HG03439 (cell line): ENCODE measurements around the gene CSTA.
A peak's percentile ranks its signal among the peaks of the same experiment; 100 is the strongest.

ENCODE experiments used
- ATAC-seq: cut with Tn5 transposase; IDR thresholded peaks from one replicate; pipeline ENCODE4 v1.9.1; 2021; ENCODE audit warnings: mild to moderate bottlenecking, moderate library complexity; ENCODE audit not compliant: unreplicated experiment

Gene CSTA

DNA sequence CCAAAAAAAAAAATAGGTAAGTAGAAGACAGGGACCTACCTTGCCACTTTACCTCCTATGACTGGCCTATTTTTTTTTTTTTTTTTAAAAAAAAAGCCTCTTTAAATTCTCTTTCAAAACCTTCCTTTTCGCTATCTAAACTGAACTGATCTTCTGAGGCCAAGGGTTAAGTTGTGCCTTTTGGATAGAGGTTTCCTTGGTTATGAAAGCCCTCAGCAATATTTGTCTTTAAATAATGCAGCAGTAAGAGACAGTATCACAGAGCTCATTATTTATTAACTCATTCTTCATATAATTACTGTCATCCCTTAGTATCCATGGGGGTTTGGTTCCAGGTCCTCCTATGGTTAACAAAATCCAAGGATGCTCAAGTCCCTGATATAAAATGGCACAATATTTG lies 49.0 kb downstream of the CSTA start:
- no peak for ATAC-seq

DNA sequence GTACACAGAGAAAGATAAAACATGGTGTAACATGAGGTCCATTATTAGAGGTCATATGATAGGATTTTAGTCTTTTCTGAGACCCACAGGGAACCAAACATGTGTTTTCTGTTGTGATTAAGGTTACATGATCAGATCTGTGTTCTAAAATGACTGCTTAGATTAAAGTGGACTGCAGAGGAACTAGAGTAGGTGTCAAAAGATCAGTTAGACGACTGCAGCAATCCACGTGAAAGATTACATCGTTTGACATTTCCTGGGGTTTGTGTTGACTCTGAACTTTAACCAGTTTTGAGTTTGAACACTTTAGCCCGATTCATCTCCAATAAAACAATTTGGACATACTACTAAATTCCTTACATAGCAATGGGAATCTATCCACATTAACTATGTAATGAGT lies 52.9 kb downstream of the CSTA start:
- ATAC-seq: no peak

DNA sequence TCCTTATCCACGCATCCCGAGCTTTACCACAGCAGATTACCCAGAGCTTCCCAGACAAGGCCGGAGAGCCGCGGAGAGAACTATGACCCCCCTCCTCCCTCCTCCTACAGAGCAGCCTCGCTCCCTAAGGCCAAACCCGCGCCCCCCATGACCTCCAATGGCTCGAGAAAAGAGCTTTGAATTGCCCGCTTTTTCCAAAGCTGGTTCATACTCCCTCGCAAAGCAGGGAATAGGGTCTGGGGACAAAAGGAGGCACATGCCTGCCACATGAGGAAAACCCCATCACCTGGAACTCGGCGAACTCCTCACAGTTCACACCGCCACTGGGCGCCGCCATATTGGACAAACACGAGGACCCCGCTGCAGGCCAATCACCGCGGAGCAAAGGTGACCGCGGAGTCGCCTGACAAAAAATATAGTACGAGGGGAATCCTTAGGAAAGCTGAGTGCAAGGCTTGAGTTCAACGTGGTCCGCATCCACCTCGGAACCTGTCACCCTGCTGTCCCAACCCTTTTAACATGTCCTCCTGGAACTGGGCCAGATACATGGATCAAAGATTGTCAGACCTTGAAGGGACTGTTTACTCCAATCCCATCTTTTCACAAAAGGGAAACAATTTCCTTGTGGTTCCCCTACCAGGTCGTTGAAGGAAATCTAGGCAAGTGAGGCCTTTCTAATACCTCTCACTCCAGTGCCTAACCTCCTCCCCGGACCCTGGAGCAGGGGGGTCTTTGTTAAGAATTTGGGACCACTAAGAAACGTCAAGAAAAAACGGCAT lies 58.0 kb downstream of the CSTA start, which contains the start of gene MIX23:
Gene MIX23 (minus strand): TSS at position 344 of the 779 bp plus-strand sequence. CDS start 7 bp downstream, at position 337.
- ATAC-seq: peak; percentile 40

DNA sequence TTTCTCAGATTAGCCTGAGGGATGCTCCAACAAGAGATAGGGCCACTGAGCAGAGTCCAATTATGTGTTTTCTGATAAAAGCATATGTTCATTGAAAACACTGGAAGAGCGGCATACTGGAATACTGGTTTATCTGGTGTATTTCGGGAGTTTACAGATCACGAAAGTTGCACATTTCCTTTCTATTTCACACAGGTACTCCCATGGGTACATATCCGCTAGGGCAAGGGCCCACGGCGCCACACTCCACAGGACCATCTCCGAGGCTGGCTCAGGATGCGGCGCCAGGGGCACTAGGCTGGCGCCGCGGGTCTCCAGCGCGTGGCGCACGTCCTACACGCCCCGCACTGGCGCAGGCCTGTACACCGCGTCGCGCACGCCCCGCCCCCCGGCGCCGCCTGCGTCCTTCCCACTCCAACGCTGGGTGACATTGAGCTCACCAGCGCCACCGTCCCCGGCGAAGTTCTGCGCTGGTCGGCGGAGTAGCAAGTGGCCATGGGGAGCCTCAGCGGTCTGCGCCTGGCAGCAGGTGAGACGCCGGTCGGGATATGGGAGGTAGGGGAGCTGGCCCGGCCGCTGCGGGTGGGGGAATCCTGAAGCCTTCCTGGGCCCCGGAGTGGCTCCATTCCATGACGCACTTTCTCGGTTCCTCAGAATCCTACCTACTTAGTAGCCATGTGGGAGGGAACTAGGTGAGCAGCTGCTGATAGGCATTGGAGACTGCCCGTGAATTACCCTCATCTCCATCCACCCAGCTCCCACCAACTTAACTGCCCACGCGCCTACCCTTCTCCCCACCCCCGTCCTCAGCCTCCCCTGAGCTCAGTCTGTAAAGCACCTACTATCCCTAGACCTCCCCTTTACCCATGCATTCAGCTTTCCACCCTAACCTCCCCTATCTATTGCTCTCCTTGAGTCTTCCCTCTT lies 59.0 kb downstream of the CSTA start, which contains the start of gene FAM162A:
Gene FAM162A (plus strand): TSS at position 412 of the 927 bp plus-strand sequence. CDS start 84 bp downstream, at position 496.
- ATAC-seq: peak; percentile 92

DNA sequence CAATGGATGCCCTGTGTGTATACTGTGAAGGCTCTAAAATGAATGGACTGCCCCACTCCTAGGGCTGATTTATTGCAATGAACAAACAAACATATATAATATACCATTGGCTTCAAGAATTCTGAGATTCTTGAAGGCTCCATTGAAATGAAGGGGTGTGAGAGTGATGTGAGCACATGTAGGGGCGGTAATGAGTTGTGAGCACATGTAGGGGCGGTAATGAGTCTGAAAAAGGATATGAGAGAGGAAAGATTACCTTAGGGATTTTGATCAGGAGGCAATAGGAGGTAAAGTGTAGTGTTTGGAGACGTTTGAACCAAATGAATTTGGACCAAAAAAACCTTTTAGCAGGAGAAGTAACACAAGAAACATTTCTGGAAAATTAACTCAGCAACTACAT lies 62.7 kb downstream of the CSTA start:
- no peak for ATAC-seq

DNA sequence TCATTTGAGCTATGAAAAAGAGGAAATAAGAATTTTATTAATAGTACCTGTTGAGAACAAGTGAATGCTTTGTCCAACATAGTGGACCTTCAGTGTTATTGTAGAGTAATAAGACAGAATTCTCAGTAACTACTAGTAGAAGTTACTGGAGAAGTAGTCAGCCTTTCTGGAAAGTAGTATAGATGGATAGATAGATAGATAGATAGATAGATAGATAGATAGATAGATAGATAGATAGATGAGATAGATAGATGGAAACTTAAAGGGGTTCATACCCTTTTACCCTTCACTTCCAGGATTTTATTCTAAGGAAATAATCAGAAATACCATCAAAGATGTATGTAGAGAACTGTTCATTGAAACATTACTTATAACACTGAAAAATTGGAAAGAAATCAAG lies 64.1 kb downstream of the CSTA start:
- ATAC-seq: no peak

DNA sequence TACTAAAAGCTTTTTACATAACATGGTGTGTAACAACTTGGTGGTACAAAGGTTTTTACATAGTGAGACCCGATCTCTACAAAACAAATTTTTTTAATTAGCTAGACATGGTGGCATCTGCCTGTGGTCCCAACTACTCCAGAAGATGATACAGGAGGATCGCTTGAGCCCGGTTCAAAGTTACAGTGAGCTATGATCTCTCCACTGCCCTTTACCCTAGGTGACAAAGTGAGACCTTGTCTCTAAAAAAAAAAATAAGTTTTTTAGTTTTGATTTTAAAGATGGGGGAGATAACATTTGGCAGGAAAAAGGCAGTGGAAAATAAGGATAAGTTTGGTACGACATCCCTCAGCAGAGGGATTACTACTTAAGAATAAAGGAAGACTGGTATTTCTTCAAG lies 64.8 kb downstream of the CSTA start:
- ATAC-seq: no peak

DNA sequence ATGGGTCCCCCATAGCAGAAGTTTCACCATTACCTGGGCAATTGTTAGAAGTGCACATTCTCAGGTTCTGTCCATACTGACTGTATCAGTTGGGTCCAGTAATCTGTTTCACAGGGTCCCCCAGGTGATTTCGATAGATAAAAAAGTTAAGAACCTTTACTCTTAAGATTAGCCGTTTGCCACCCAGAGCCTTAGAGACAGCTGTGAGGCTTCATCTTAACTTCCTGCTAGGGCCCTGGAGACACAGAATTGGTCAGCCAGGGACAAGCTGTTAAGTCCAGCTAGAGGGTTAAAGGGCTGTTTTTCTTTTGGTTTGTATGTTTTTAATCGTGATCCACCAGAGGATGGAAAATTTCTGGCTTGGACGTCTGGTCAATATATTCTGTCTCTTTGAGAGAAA lies 65.6 kb downstream of the CSTA start:
- ATAC-seq: no peak
